ENCODE data around the gene ALDH1A1. TPM values are rescaled to one million over a fixed set of nuclear protein-coding genes. Genes with fewer than 3 reads are reported as not detected.

ALDH1A1 gene
- total RNA-seq, 1 donor from 2014 or later: 1.5 TPM

GRCh38 chr9:72935595-72935994 is 17.3 kb downstream of the ALDH1A1 start:
- Histone ChIP-seq H2AFZ (ENCODE audit: low read depth, low read length) (no peak overlapping the region), H4K20me1 (ENCODE audit: insufficient read depth, low read length) (no peaks in the 10 kb centered on the region), H3K4me2 (ENCODE audit: low read length) (no peak overlapping the region), H3K4me1 (ENCODE audit: insufficient read depth, low read length) (no peaks in the 10 kb centered on the region), H3K36me3 (ENCODE audit: insufficient read depth, low read length) (no peaks in the 10 kb centered on the region), H3K9ac (ENCODE audit: low read length) (no peak overlapping the region), H3K9me3 (ENCODE audit: insufficient read depth, low read depth, low read length) (no peaks in the 10 kb centered on the region), H3K27ac (ENCODE audit: low read depth, low read length) (no peak overlapping the region), H3K27me3 (ENCODE audit: insufficient read depth, low read length) (no peaks in the 10 kb centered on the region), H3K4me3 (ENCODE audit: insufficient read depth, low read depth, low read length) (no peak overlapping the region), H3K79me2 (ENCODE audit: insufficient read depth, low read length) (no peaks in the 10 kb centered on the region)
- no peaks in the 10 kb centered on the region for H3K9me3 Mint-ChIP-seq (ENCODE audit: unreplicated experiment)
- H3K27me3 Mint-ChIP-seq (ENCODE audit: low read depth, unreplicated experiment): no peaks in the 10 kb centered on the region
- H3K36me3 Mint-ChIP-seq (ENCODE audit: low read depth, unreplicated experiment): no peaks in the 10 kb centered on the region
- H3K27ac Mint-ChIP-seq (ENCODE audit: unreplicated experiment): no peak overlapping the region
- FAIRE-seq (no peak), DNase-seq (ENCODE audit: low read depth) (no peak)
- TF ChIP-seq EZH2 (IDR thresholded peaks at IDR 0.05; ENCODE audit: insufficient read depth, low read length) (no peak), CTCF (IDR thresholded peaks at IDR 0.05; ENCODE audit: insufficient read depth, low read depth, low read length) (no peak)
- H3K4me1 Mint-ChIP-seq (ENCODE audit: low read depth, unreplicated experiment): peaks cover 3% of the 10 kb centered on the region
- H3K4me3 Mint-ChIP-seq (ENCODE audit: unreplicated experiment): no peak overlapping the region

GRCh38 chr9:72933730-72934665 is 18.9 kb downstream of the ALDH1A1 start:
- no peak for TF ChIP-seq CTCF (IDR thresholded peaks at IDR 0.05; ENCODE audit: insufficient read depth, low read depth, low read length)
- TF ChIP-seq EZH2 (IDR thresholded peaks at IDR 0.05; ENCODE audit: insufficient read depth, low read length): no peak
- H3K4me1 ChIP-seq (ENCODE audit: insufficient read depth, low read length): no peaks in the 10 kb centered on the region
- no peak overlapping the region for H3K4me2 ChIP-seq (ENCODE audit: low read length)
- no peaks in the 10 kb centered on the region for H3K36me3 Mint-ChIP-seq (ENCODE audit: low read depth, unreplicated experiment)
- FAIRE-seq (no peak), DNase-seq (ENCODE audit: low read depth) (no peak)
- no peak overlapping the region for H2AFZ ChIP-seq (ENCODE audit: low read depth, low read length)
- no peaks in the 10 kb centered on the region for H3K27me3 ChIP-seq (ENCODE audit: insufficient read depth, low read length)
- peaks cover 3% of the 10 kb centered on the region for H3K4me1 Mint-ChIP-seq (ENCODE audit: low read depth, unreplicated experiment)
- no peak overlapping the region for H3K4me3 Mint-ChIP-seq (ENCODE audit: unreplicated experiment)
- no peaks in the 10 kb centered on the region for H3K9me3 ChIP-seq (ENCODE audit: insufficient read depth, low read depth, low read length)
- H3K9ac ChIP-seq (ENCODE audit: low read length): no peak overlapping the region
- no peaks in the 10 kb centered on the region for H3K27me3 Mint-ChIP-seq (ENCODE audit: low read depth, unreplicated experiment)
- H4K20me1 ChIP-seq (ENCODE audit: insufficient read depth, low read length): no peaks in the 10 kb centered on the region
- no peak overlapping the region for H3K27ac Mint-ChIP-seq (ENCODE audit: unreplicated experiment)
- H3K79me2 ChIP-seq (ENCODE audit: insufficient read depth, low read length): no peaks in the 10 kb centered on the region
- H3K27ac ChIP-seq (ENCODE audit: low read depth, low read length): no peak overlapping the region
- no peak overlapping the region for H3K4me3 ChIP-seq (ENCODE audit: insufficient read depth, low read depth, low read length)
- H3K36me3 ChIP-seq (ENCODE audit: insufficient read depth, low read length): no peaks in the 10 kb centered on the region
- H3K9me3 Mint-ChIP-seq (ENCODE audit: unreplicated experiment): no peaks in the 10 kb centered on the region

- Histone ChIP-seq H3K27ac (ENCODE audit: low read depth, low read length) (no peak overlapping the region), H3K9ac (ENCODE audit: low read length) (no peak overlapping the region), H3K4me1 (ENCODE audit: insufficient read depth, low read length) (no peaks in the 10 kb centered on the region), H3K9me3 (ENCODE audit: insufficient read depth, low read depth, low read length) (no peaks in the 10 kb centered on the region), H2AFZ (ENCODE audit: low read depth, low read length) (no peak overlapping the region), H3K4me2 (ENCODE audit: low read length) (no peak overlapping the region), H4K20me1 (ENCODE audit: insufficient read depth, low read length) (no peaks in the 10 kb centered on the region), H3K79me2 (ENCODE audit: insufficient read depth, low read length) (no peaks in the 10 kb centered on the region), H3K27me3 (ENCODE audit: insufficient read depth, low read length) (no peaks in the 10 kb centered on the region), H3K36me3 (ENCODE audit: insufficient read depth, low read length) (no peaks in the 10 kb centered on the region), H3K4me3 (ENCODE audit: insufficient read depth, low read depth, low read length) (no peak overlapping the region)
- H3K4me1 Mint-ChIP-seq (ENCODE audit: low read depth, unreplicated experiment): peaks cover 3% of the 10 kb centered on the region
- no peak for FAIRE-seq
- no peaks in the 10 kb centered on the region for H3K36me3 Mint-ChIP-seq (ENCODE audit: low read depth, unreplicated experiment)
- H3K27me3 Mint-ChIP-seq (ENCODE audit: low read depth, unreplicated experiment): no peaks in the 10 kb centered on the region
- H3K27ac Mint-ChIP-seq (ENCODE audit: unreplicated experiment): no peak overlapping the region
- H3K4me3 Mint-ChIP-seq (ENCODE audit: unreplicated experiment): no peak overlapping the region
- no peaks in the 10 kb centered on the region for H3K9me3 Mint-ChIP-seq (ENCODE audit: unreplicated experiment)
- DNase-seq (ENCODE audit: low read depth): no peak
- TF ChIP-seq CTCF (IDR thresholded peaks at IDR 0.05; ENCODE audit: insufficient read depth, low read depth, low read length) (no peak), EZH2 (IDR thresholded peaks at IDR 0.05; ENCODE audit: insufficient read depth, low read length) (no peak)
Measured at GRCh38 chr9:72932619-72933018, 20.2 kb downstream of the ALDH1A1 start.

Measured in astrocyte (in vitro differentiated cells and primary cell).